HG03442 (cell line): ENCODE results near the gene HYCC2.
A peak's percentile ranks its signal among the peaks of the same experiment; 100 is the strongest.
"Not testable (repeated sequence)": the region's sequence is repeated elsewhere in the genome, so short reads cannot be mapped to it uniquely, and the experiment has no call there.

Experiments used
- ATAC-seq: cut with Tn5 transposase; IDR thresholded peaks from one replicate; pipeline ENCODE4 v1.9.1; 2021; ENCODE audit warnings: mild to moderate bottlenecking, moderate library complexity; ENCODE audit not compliant: unreplicated experiment

HYCC2 gene

GRCh38 chr2:201071479-201072200 is at the start of gene HYCC2, which contains the start of gene NDUFB3:
TSS of gene HYCC2 (minus strand) at chr2:201071671. CDS start at chr2:201024009, 47,662 bp downstream.
TSS of gene NDUFB3 (plus strand) at chr2:201072001. CDS start at chr2:201078883, 6,882 bp downstream.
- peak; percentile 97 for ATAC-seq

GRCh38 chr2:201118961-201119854 is 47.7 kb upstream of the HYCC2 start:
- ATAC-seq, result no peak

- peak; percentile 42 for ATAC-seq
Observed at GRCh38 chr2:201118121-201118960, 46.9 kb upstream of the HYCC2 start.

GRCh38 chr2:201117735-201118094 is 46.2 kb upstream of the HYCC2 start:
- ATAC-seq, result not testable (repeated sequence)

GRCh38 chr2:201116959-201117734 is 45.7 kb upstream of the HYCC2 start:
- ATAC-seq, result peak; percentile 13

- peak; percentile 33 for ATAC-seq
Observed at GRCh38 chr2:201116115-201116958, 44.9 kb upstream of the HYCC2 start, which contains the start of gene CFLAR. TSS of gene CFLAR (plus strand) at chr2:201116164. CDS start at chr2:201129866, 13,702 bp downstream.

- ATAC-seq, result no peak
Observed at GRCh38 chr2:201114846-201115245, 43.4 kb upstream of the HYCC2 start.

- ATAC-seq, result no peak
Observed at GRCh38 chr2:201114350-201114749, 42.9 kb upstream of the HYCC2 start.

- ATAC-seq, result no peak
Observed at GRCh38 chr2:201111096-201111495, 39.6 kb upstream of the HYCC2 start.

- ATAC-seq, result no peak
Observed at GRCh38 chr2:201110615-201111014, 39.1 kb upstream of the HYCC2 start.

GRCh38 chr2:201109186-201109585 is 37.7 kb upstream of the HYCC2 start:
- ATAC-seq, result no peak

GRCh38 chr2:201108341-201108740 is 36.9 kb upstream of the HYCC2 start:
- ATAC-seq, result no peak

GRCh38 chr2:201107624-201108023 is 36.2 kb upstream of the HYCC2 start:
- no peak for ATAC-seq

- no peak for ATAC-seq
Observed at GRCh38 chr2:201105759-201106158, 34.3 kb upstream of the HYCC2 start.

GRCh38 chr2:201100497-201100896 is 29.0 kb upstream of the HYCC2 start:
- ATAC-seq, result no peak

- no peak for ATAC-seq
Observed at GRCh38 chr2:201093573-201093972, 22.1 kb upstream of the HYCC2 start.

GRCh38 chr2:201090574-201090973 is 19.1 kb upstream of the HYCC2 start:
- ATAC-seq, result no peak

- ATAC-seq, result no peak
Observed at GRCh38 chr2:201084863-201085262, 13.4 kb upstream of the HYCC2 start.

- ATAC-seq, result no peak
Observed at GRCh38 chr2:201074996-201075395, 3.5 kb upstream of the HYCC2 start.
